ENCODE measurements around the gene GPR171.

Gene GPR171

GRCh38 chr3:151225040-151225975, 22.3 kb upstream of the GPR171 start:
- in situ Hi-C loops (cut with MboI; ENCODE audit: low pct_unique_long_range_greater_than_20kb, low sequenced_read_pairs, unreplicated experiment): loop anchor here (5.0 to 10.0 kb wide), 2 partner anchors 52 to 61 kb away; partner anchors contain the start of gene P2RY14
- TF ChIP-seq, protein P1, sequence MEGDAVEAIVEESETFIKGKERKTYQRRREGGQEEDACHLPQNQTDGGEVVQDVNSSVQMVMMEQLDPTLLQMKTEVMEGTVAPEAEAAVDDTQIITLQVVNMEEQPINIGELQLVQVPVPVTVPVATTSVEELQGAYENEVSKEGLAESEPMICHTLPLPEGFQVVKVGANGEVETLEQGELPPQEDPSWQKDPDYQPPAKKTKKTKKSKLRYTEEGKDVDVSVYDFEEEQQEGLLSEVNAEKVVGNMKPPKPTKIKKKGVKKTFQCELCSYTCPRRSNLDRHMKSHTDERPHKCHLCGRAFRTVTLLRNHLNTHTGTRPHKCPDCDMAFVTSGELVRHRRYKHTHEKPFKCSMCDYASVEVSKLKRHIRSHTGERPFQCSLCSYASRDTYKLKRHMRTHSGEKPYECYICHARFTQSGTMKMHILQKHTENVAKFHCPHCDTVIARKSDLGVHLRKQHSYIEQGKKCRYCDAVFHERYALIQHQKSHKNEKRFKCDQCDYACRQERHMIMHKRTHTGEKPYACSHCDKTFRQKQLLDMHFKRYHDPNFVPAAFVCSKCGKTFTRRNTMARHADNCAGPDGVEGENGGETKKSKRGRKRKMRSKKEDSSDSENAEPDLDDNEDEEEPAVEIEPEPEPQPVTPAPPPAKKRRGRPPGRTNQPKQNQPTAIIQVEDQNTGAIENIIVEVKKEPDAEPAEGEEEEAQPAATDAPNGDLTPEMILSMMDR (IDR thresholded peaks at IDR 0.05; ENCODE audit: extremely low read depth, insufficient read depth, missing control alignments): no peak
- no peak for DNase-seq (ENCODE audit: low spot score)

- in situ Hi-C loops (cut with MboI; ENCODE audit: low pct_unique_long_range_greater_than_20kb, low sequenced_read_pairs, unreplicated experiment): loop anchor here (10.0 kb wide), 1 partner anchor 60 kb away; no protein-coding TSS in a partner anchor
- DNase-seq (ENCODE audit: low spot score): no peak
- TF ChIP-seq, protein P1 (IDR thresholded peaks at IDR 0.05; ENCODE audit: extremely low read depth, insufficient read depth, missing control alignments): no peak
These were observed 21.4 kb upstream of the GPR171 start for GRCh38 chr3:151224268-151224866.

DNA sequence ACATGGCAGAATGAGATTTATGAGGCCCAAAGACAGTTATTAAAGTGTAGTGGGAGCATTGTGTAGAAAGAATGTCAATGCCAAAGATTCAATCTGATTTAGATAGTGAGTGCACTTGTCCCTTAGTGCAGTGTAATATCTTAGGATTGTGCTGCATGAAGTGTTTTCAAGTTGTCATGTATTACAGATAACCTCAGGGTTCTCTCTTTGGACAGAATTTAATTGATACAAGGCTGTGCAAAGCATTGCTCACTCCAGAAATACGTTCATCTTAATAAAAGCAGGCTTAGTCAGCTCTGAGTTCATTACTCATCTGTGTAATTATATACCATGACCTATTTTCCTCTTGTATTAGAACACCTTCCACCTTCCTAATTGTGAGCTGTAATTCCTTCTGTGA, 16.0 kb upstream of the GPR171 start:
- TF ChIP-seq, protein P1 (IDR thresholded peaks at IDR 0.05; ENCODE audit: extremely low read depth, insufficient read depth, missing control alignments): no peak
- in situ Hi-C loops (cut with MboI; ENCODE audit: low pct_unique_long_range_greater_than_20kb, low sequenced_read_pairs, unreplicated experiment): no loop called here
- no peak for DNase-seq (ENCODE audit: low spot score)

- no peak for DNase-seq (ENCODE audit: low spot score)
- TF ChIP-seq, protein P1 (IDR thresholded peaks at IDR 0.05; ENCODE audit: extremely low read depth, insufficient read depth, missing control alignments): no peak
- in situ Hi-C loops (cut with MboI; ENCODE audit: low pct_unique_long_range_greater_than_20kb, low sequenced_read_pairs, unreplicated experiment): no loop called here
These were observed 15.1 kb upstream of the GPR171 start for GRCh38 chr3:151218136-151218535.

DNA sequence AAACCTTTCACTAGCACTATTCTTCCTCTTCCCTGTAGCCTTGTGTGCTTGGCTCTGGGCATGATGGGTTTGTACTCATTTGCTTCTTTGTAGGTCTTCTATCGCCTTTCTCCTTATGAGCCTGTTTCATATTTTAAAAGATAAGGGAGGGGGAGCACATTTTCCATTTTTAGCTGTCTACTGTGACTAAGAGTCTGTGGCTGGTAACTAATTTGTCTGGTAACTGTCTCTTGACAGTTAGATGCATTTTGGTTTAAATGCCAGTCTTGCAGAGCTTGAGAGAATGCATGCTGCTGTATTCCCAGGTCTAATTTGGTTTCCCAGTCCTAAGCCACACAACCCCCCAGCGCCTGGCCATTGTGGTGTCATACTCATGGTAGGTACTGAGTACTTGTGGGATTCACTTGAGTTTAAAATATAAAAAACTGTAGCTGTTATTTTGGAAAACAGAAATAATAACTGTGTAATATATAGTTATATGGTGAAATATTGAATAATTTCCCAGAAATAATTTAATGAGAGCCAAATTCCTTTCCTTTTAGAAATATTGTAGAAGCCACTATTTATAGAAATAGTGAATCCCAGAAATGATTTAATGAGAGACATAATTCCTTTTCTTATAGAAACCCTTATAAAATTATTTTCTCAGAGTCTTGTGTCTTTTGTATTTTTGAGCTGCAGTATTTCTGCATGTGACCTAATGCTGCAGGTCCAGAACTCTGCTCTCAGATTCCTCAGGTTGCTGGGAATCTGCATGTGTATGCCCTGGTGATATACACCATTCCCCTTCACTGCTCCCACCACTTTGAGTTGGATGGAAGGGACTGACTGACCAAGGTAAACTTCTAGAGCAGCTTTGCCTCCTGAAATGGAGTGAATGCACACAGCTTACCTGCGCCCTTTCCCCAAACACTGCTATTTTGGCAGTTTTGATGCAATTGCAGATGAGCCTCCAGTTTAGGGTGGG, 13.9 kb upstream of the GPR171 start:
- DNase-seq (ENCODE audit: low spot score): no peak
- TF ChIP-seq, protein P1 (IDR thresholded peaks at IDR 0.05; ENCODE audit: extremely low read depth, insufficient read depth, missing control alignments): no peak
- in situ Hi-C loops (cut with MboI; ENCODE audit: low pct_unique_long_range_greater_than_20kb, low sequenced_read_pairs, unreplicated experiment): no loop called here

GRCh38 chr3:151214459-151214858, 11.4 kb upstream of the GPR171 start:
- in situ Hi-C loops (cut with MboI; ENCODE audit: low pct_unique_long_range_greater_than_20kb, low sequenced_read_pairs, unreplicated experiment): no loop called here
- TF ChIP-seq, protein P1 (IDR thresholded peaks at IDR 0.05; ENCODE audit: extremely low read depth, insufficient read depth, missing control alignments): no peak

More at GRCh38 chr3:151214459-151214858, 11.4 kb upstream of the GPR171 start:
- DNase-seq (ENCODE audit: low spot score): no peak

Data from GM13977 (cell line).